Measurements from ENCODE around the gene APLP2.
A peak's percentile ranks its signal among the peaks of the same experiment; 100 is the strongest.

The APLP2 gene

GRCh38 chr11:130118165-130118564, 48.5 kb downstream of the APLP2 start:
- Mint-ChIP-seq H3K27ac (peak overlapping the region; percentile 17 to 76), H3K36me3 (ENCODE audit: insufficient read depth) (peaks cover 10% of the 10 kb centered on the region), H3K27me3 (no peaks in the 10 kb centered on the region), H3K4me1 (ENCODE audit: low read depth in 2 of 2) (peaks cover 12 to 27% of the 10 kb centered on the region in 2 donors), H3K4me3 (no peak overlapping the region), H3K9me3 (no peaks in the 10 kb centered on the region)
- DNase-seq (no peak), ATAC-seq (replicated peaks) (no peak)

DNA sequence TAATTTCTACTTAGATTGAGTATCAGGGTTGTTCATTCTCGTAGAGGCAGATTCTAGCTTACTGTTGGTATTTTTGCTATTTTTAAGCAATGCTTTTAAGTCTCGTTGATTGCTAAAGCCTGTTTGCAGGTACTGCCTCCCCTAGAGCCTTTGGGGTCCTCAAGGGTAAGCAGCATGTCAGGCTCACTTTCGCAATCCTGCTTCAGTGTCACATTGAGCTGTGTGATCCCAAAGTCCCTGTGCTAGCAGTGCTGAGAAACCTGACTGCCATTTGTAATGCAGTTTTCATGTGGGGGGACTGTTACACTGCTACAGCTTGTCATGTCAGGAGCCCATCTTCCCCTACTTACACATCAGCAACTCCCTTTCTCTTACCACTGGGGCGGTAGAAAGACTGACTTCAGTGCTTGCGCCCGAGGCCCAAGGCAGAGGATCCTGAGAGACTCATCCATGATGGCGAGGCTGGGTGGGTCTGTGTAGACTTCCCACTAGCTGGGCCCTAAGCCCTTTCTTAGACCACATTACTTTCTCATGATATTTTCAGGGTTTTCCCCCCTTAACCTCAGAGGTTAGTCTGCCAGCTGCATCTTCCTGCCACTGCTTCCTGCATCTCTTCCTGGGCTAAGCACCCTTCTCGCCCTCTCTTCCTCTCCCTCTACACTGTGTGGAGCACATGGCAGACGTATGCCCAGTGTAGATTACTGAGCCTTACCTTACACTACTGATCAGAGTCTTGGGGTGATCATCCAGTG, 49.1 kb downstream of the APLP2 start:
- Mint-ChIP-seq H3K9me3 (no peaks in the 10 kb centered on the region), H3K27ac (peak overlapping the region; percentile 55 to 76), H3K27me3 (no peaks in the 10 kb centered on the region), H3K36me3 (ENCODE audit: insufficient read depth) (peaks cover 13% of the 10 kb centered on the region), H3K4me1 (ENCODE audit: low read depth in 2 of 2) (peaks cover 12 to 27% of the 10 kb centered on the region in 2 donors), H3K4me3 (peak overlapping the region; percentile 37 to 52)
- ATAC-seq (replicated peaks) (peak; percentile 95), DNase-seq (peak; percentile 18 to 19 (median 19))

DNA sequence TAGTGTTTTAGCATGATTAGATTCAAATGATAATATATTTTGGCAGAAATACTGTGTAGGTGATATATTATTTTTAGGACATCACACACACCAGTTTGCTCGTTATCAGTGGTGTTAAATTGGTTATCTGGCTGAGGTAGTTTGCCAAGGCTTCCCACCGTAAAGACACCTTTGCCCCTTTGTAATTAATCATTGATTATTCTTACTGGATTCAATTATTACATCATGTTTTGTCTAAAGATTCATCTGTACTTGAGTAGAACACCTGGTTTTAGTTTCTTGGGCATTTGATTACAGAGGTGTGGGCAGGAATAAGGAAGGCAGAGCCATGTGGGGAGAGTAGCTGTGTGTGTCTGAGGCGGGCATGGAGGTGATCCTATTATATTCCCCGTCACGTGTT, 50.4 kb downstream of the APLP2 start:
- no peak overlapping the region for H3K4me3 Mint-ChIP-seq
- H3K36me3 Mint-ChIP-seq (ENCODE audit: insufficient read depth), result peaks cover 13% of the 10 kb centered on the region
- no peaks in the 10 kb centered on the region for H3K9me3 Mint-ChIP-seq
- H3K27me3 Mint-ChIP-seq, result no peaks in the 10 kb centered on the region
- DNase-seq (no peak), ATAC-seq (replicated peaks) (no peak)
- H3K4me1 Mint-ChIP-seq (ENCODE audit: low read depth in 2 of 2), result peaks cover 12 to 27% of the 10 kb centered on the region in 2 donors
- H3K27ac Mint-ChIP-seq, result peak overlapping the region in 1 of 2 donors; percentile 76

DNA sequence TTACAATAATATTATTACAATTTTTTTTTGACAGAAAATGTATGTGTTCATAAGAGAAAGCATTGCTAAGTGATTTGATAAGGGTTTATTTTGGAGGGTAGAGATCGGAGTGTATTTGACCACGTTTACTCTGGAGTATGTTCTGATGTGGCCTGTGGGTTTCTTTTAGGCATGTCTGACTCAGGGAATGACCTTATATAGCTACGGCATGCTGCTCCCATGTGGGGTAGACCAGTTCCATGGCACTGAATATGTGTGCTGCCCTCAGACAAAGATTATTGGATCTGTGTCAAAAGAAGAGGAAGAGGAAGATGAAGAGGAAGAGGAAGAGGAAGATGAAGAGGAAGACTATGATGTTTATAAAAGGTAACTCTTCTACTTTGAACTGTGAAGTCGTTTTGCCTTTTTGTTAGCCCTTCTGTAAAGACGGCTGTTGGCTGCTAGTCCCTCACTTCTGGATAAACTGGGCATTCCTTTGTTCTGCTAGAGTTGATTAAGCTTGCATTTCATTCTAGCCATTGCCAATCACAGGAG, 51.8 kb downstream of the APLP2 start:
- Mint-ChIP-seq H3K36me3 (ENCODE audit: insufficient read depth) (peaks cover 13% of the 10 kb centered on the region), H3K9me3 (no peaks in the 10 kb centered on the region), H3K4me3 (no peak overlapping the region), H3K27me3 (no peaks in the 10 kb centered on the region), H3K4me1 (ENCODE audit: low read depth in 2 of 2) (peaks cover 12 to 27% of the 10 kb centered on the region in 2 donors), H3K27ac (no peak overlapping the region)
- ATAC-seq (replicated peaks), result no peak
- DNase-seq, result no peak

DNA sequence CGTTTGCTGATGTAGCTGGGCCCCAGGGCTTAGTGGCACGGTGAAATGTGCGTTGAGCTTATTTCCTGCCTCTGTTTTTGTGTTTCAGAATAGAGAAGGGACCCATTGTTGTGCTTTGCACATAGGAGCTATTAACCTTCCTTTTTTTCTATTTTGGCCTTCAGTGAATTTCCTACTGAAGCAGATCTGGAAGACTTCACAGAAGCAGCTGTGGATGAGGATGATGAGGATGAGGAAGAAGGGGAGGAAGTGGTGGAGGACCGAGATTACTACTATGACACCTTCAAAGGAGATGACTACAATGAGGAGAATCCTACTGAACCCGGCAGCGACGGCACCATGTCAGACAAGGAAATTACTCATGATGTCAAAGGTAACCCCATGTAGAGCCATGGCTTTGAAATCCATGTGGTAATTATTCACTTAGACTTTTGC, 52.5 kb downstream of the APLP2 start:
- ATAC-seq (replicated peaks) (no peak), DNase-seq (no peak)
- Mint-ChIP-seq H3K4me1 (ENCODE audit: low read depth in 2 of 2) (peaks cover 12 to 27% of the 10 kb centered on the region in 2 donors), H3K27me3 (no peaks in the 10 kb centered on the region), H3K27ac (no peak overlapping the region), H3K36me3 (ENCODE audit: insufficient read depth) (peaks cover 13% of the 10 kb centered on the region), H3K9me3 (no peaks in the 10 kb centered on the region), H3K4me3 (no peak overlapping the region)

DNA sequence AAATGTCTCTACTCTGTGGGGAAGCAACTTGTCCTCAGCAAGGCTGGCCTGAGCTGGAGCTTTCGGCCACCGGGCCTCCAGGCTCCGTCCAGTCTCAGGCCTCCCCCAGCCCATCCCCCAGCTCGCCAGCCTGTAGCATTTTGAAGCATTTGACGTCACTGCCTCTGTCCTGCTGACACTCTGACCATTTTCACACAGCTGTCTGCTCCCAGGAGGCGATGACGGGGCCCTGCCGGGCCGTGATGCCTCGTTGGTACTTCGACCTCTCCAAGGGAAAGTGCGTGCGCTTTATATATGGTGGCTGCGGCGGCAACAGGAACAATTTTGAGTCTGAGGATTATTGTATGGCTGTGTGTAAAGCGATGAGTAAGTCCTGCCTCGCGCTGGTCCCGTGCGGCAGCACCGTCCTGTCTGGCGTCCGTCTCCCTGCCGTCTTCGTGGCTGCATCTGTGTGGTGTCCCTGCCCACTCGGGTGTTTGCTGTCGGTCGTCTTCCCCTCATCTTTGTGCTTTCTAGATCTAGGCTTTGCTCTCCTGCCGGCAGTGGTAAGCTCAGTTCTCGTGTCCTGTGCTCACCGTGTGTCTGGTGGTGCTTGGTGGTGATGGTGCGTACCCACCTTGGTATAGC, 53.8 kb downstream of the APLP2 start:
- H3K9me3 Mint-ChIP-seq, result no peaks in the 10 kb centered on the region
- ATAC-seq (replicated peaks), result no peak

GRCh38 chr11:130124096-130124495, 54.4 kb downstream of the APLP2 start:
- Mint-ChIP-seq H3K27me3 (no peaks in the 10 kb centered on the region), H3K27ac (no peak overlapping the region), H3K9me3 (no peaks in the 10 kb centered on the region), H3K36me3 (ENCODE audit: insufficient read depth) (peaks cover 16% of the 10 kb centered on the region), H3K4me3 (no peak overlapping the region), H3K4me1 (ENCODE audit: low read depth in 2 of 2) (peaks cover 8 to 15% of the 10 kb centered on the region in 2 donors)
- ATAC-seq (replicated peaks) (peak; percentile 20), DNase-seq (no peak)

More for the DNA sequence above, 53.8 kb downstream of the APLP2 start:
- DNase-seq, result no peak
- H3K36me3 Mint-ChIP-seq (ENCODE audit: insufficient read depth), result peaks cover 13% of the 10 kb centered on the region
- H3K27ac Mint-ChIP-seq, result peak overlapping the region in 1 of 2 donors; percentile 10
- H3K4me3 Mint-ChIP-seq, result no peak overlapping the region
- peaks cover 12 to 21% of the 10 kb centered on the region in 2 donors for H3K4me1 Mint-ChIP-seq (ENCODE audit: low read depth in 2 of 2)
- no peaks in the 10 kb centered on the region for H3K27me3 Mint-ChIP-seq

GRCh38 chr11:130125638-130126037, 55.9 kb downstream of the APLP2 start:
- Mint-ChIP-seq H3K36me3 (ENCODE audit: insufficient read depth) (peaks cover 16% of the 10 kb centered on the region), H3K4me1 (ENCODE audit: low read depth in 2 of 2) (peaks cover 0 to 2% of the 10 kb centered on the region in 2 donors), H3K27me3 (no peaks in the 10 kb centered on the region), H3K4me3 (no peak overlapping the region), H3K9me3 (no peaks in the 10 kb centered on the region), H3K27ac (no peak overlapping the region)
- no peak for ATAC-seq (replicated peaks)
- DNase-seq, result no peak

DNA sequence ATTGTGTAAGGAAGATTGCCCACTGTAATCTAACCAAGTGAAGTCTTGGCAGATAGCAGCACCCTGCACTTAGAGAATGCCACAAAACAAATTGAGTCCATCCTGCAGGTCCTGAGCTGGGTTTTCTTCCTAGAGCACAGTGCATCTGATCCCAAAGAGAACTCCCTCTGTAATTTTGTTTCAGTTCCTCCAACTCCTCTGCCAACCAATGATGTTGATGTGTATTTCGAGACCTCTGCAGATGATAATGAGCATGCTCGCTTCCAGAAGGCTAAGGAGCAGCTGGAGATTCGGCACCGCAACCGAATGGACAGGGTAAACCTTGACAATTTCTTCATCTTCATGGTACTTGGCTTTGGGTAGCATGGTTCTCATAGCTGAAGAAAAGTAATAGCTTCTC, 56.8 kb downstream of the APLP2 start:
- H3K27ac Mint-ChIP-seq, result peak overlapping the region in 1 of 2 donors; percentile 31
- peaks cover 16% of the 10 kb centered on the region for H3K36me3 Mint-ChIP-seq (ENCODE audit: insufficient read depth)

GRCh38 chr11:130127509-130127908, 57.8 kb downstream of the APLP2 start:
- Mint-ChIP-seq H3K36me3 (ENCODE audit: insufficient read depth) (peaks cover 8% of the 10 kb centered on the region), H3K4me3 (no peak overlapping the region), H3K27ac (peak overlapping the region in 1 of 2 donors; percentile 31), H3K27me3 (no peaks in the 10 kb centered on the region), H3K9me3 (no peaks in the 10 kb centered on the region), H3K4me1 (ENCODE audit: low read depth in 2 of 2) (no peaks in the 10 kb centered on the region)
- no peak for ATAC-seq (replicated peaks)
- no peak for DNase-seq

More for the DNA sequence above, 56.8 kb downstream of the APLP2 start:
- ATAC-seq (replicated peaks) (no peak), DNase-seq (no peak)
- Mint-ChIP-seq H3K9me3 (no peaks in the 10 kb centered on the region), H3K27me3 (no peaks in the 10 kb centered on the region), H3K4me1 (ENCODE audit: low read depth in 2 of 2) (no peaks in the 10 kb centered on the region), H3K4me3 (no peak overlapping the region)

DNA sequence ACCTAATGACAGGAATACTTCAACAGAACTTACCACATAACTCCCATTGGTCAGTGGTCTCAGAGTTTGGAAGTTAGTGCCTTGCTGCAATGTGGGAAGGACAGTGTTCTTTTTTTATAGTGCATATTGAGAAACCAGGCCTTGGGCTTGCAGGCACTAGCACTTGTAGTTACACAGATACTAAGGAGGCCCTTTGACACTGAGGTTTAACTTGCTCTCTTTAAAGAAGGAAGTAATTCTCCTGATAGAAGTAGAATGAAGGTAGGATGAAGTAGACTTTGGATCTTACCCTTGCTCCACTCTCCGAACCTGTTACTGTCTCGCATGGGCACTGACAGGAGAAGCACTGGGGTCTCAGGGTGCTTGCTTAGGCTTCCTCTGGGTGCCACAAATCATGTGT, 58.9 kb downstream of the APLP2 start:
- H3K36me3 Mint-ChIP-seq (ENCODE audit: insufficient read depth), result peaks cover 3% of the 10 kb centered on the region
- no peak for ATAC-seq (replicated peaks)
- H3K4me3 Mint-ChIP-seq, result no peak overlapping the region
- H3K9me3 Mint-ChIP-seq, result no peaks in the 10 kb centered on the region
- no peaks in the 10 kb centered on the region for H3K4me1 Mint-ChIP-seq (ENCODE audit: low read depth in 2 of 2)
- no peaks in the 10 kb centered on the region for H3K27me3 Mint-ChIP-seq
- no peak overlapping the region for H3K27ac Mint-ChIP-seq
- DNase-seq, result no peak

DNA sequence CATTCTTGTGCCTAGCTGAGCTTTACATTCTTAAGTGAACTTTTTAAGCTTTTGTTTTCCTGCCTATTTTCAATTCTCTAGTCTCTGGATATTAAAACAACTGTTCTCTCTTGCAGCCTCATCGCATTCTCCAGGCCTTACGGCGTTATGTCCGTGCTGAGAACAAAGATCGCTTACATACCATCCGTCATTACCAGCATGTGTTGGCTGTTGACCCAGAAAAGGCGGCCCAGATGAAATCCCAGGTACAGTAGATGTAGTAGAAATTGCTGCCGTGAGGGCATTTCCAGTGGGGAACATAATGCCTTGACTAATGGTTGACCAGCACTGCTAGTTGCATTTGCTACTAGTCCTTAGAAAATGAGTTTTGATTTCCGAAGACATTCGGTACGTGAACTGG, 60.2 kb downstream of the APLP2 start:
- H3K27ac Mint-ChIP-seq, result no peak overlapping the region
- no peak overlapping the region for H3K4me3 Mint-ChIP-seq
- H3K27me3 Mint-ChIP-seq, result no peaks in the 10 kb centered on the region
- peaks cover 3% of the 10 kb centered on the region for H3K36me3 Mint-ChIP-seq (ENCODE audit: insufficient read depth)
- no peaks in the 10 kb centered on the region for H3K9me3 Mint-ChIP-seq
- ATAC-seq (replicated peaks) (no peak), DNase-seq (no peak)
- no peaks in the 10 kb centered on the region for H3K4me1 Mint-ChIP-seq (ENCODE audit: low read depth in 2 of 2)

GRCh38 chr11:130131961-130132850, 62.5 kb downstream of the APLP2 start:
- DNase-seq (peak; percentile 53 to 66 (median 59)), ATAC-seq (replicated peaks) (peak; percentile 82)
- Mint-ChIP-seq H3K9me3 (no peaks in the 10 kb centered on the region), H3K27ac (no peak overlapping the region), H3K27me3 (no peaks in the 10 kb centered on the region), H3K4me3 (no peak overlapping the region), H3K36me3 (ENCODE audit: insufficient read depth) (peaks cover 3% of the 10 kb centered on the region), H3K4me1 (ENCODE audit: low read depth in 2 of 2) (no peaks in the 10 kb centered on the region)

All from effector memory CD8-positive, alpha-beta T cell (primary cell).